HG03460 (cell line): ENCODE data around the gene UNK.
"Not testable (repeated sequence)": the region's sequence is repeated elsewhere in the genome, so short reads cannot be mapped to it uniquely, and the experiment has no call there.

Experiments
- ATAC-seq: cut with Tn5 transposase; IDR thresholded peaks from one replicate; pipeline ENCODE4 v1.9.1; 2021; ENCODE audit not compliant: unreplicated experiment

UNK gene

DNA sequence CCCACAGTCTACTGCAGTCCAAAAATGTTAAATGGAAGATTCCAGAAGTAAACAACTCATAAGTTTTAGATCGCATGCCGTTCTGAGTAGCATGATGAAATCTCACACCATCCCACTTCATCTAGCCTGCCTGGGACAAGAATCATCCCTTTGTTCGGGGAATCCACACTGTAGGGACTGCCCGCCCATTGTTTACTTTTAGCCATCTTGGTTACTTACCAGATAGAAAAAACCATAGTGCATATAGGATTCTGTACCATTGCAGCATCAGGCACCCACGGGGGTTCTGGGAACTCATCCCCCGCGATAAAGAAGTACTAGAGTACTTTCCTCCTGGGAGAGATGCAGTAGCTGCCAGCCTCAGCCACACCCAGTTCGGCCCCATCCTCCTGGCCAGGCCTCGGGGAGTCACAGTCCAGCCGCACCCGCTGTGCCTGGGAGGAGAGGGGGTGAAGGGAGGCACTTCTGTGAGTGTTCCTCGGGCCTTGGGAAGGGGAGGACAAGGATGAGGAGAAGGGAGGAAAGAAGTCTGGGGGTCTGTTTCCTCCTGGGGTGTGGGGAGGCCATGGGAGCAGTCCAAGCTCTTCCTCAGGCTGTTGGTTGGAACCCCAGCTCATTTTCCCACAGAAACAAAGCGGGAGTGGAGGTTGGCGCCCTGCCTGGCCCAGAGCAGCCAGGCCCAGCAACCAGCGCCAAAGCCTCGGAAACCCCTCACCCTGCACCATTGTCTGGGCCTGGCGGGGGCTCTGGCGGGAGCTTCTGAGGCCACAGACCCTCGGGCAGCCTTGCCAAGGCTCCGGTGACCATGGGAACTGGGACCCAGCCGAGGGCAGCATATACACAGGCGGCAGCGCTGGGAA lies 84.9 kb downstream of the UNK start:
- no peak for ATAC-seq

DNA sequence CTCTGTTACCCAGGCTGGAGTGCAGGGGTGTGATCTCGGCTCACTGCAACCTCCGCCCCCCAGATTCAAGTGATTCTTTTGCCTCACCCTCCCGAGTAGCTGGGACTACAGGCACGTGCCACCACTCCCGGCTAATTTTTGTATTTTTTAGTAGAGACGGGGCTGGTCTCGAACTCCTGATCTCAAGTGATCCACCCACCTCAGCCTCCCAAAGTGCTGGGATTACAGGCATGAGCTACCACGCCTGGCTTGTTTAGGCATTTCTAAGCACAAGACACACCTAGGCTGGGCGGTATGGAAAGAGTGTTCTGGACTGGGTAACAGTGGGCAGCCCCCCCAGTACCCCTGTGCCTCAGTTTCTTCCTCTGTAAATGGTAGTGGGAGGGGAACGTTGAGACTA lies 85.6 kb downstream of the UNK start:
- ATAC-seq = not testable (repeated sequence)

DNA sequence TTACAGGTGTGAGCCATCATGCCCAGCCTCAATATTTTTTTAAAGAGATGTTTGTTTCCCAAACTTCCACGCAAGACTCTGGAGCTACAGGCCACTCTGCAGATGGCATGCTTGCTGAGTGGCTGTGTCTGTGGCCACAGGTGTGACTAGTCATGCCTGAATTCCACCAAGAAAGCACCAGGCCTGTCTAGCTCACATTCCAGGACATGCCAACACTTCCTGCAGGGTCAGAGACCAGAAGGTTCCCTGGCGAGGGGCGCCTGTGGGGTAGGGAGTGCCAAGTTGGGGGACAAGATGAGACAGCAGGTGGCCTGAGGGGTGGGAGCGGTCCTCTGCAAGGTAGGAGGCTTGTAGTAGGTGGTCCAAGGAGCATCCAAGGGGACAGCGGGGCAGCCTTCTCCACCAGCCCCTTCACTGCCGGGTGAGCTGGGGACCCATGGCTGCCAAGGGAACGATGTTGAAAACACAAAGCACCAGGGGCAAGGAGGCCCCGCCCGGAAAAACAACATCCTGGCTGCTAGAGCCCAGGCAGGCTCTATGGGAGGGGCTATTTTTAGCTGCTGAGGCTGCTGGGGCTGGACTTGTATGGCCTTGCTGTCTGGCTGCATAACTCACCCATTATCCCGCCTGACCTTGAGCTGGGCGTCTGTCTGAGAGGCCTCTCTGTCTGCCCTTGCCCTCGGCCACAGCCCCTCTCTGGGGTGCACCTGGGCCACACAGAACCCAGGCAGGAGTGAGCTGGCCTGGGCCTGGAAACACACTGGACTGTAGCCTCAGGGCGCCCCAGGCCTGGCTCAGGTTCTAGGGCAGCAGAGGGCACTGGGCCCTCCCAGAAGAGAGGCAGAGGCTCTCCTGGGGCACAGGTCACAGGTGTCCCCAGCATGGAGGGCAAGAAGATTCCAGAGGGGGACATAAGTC lies 88.1 kb downstream of the UNK start:
- no peak for ATAC-seq

DNA sequence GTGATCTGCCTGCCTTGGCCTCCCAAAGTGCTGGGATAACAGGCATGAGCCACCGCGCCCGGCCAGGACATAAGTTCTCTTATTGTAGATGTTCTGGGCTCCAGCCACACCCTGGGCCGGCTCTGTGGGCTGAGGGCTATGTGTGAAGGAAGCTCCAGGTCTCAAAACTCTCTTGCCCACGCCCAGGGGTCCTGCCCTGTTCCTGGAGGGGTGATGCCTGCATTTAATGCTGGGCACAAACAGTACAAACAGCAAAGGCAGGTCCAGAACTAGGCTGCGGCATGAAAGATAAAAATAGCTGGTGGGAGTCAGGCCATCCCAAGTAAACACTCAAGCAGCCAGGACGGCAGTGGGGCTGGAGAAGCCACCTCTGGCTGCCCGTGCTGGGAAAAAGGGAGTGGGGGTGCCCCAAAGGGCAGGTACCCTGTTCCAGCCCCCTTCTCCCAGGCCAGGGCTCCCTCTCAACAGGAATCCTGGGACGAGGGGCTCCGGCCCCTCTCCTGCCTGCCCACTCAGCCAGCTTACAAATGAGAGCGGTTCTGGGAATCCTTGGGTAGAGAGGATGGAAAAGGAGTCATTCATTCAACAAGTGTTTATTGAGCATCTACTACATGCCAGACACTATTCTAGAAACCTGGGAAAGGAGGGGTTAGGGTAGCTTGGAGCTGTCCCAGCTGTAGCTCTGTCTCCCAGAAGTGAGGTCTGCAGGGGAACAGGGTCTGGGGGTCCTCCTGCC lies 89.1 kb downstream of the UNK start:
- ATAC-seq = no peak

DNA sequence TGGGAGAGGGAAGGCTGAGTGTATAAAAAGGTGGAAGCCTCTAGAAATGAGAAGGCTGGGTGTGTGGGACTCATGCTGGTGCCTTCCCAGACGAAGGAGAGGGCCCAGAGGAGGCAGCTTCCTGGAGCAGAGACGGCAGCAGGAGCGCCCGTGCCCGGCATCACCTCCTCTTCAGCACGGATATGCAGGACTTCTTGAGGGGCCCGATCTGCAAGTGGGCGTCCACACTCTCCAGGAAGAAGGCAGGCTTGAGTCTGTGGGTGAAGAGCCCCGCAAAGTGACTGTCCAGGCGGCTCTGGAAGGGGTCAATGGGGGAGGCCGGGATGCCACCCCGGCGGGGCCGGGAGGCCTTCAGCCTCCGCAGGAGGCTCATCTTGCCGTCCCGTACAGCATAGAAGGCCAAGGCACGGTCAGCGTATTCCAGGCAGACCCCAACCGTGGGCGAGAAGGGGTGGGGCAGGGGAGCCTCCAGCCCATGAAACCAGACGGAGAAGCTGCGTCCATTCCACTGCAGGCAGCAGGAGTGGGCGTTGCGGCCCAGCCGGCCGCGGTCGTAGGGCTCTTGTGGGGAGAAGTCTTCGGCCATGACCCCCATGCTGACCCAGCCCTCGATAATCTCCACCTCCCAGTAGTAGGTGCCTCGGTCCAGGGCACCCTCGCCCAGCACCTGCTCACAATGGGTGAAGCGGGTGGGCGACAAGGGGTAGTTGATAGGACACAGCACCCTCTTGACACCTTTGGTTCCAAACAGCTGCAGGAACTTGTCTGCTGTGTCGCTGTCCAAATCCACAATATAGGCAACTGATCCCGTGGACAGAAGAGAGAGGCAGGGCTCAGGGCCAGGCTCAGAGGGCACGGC lies 89.9 kb downstream of the UNK start:
- ATAC-seq = no peak
